HG03571 (cell line): ENCODE data around the gene ADAMTS16.

Experiments
- ATAC-seq: cut with Tn5 transposase; IDR thresholded peaks from one replicate; pipeline ENCODE4 v1.9.1; 2021; ENCODE audit not compliant: unreplicated experiment

ADAMTS16 gene

DNA sequence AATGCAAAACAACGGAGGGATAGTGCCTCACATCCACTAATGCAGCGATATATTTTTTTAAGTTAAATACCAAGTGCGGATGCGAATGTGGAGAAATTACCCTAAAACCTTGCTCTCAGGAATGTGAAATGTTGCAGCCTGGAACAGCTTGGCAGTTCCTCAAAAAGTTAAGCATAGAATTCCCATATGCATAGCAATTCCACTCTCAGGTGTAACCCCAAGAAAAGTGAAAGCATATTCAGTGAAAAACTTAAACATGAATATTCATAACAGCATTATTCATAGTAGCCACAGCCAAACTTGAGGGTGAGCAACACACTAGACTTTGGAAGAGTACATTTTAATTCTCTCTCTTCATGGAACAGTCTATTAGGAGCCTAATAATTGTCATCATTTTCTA is 199.1 kb downstream of the ADAMTS16 start:
- ATAC-seq = no peak

- no peak for ATAC-seq
These were observed 200.1 kb downstream of the ADAMTS16 start for GRCh38 chr5:5340206-5340729.

GRCh38 chr5:5341531-5342292 is 201.6 kb downstream of the ADAMTS16 start:
- no peak for ATAC-seq

DNA sequence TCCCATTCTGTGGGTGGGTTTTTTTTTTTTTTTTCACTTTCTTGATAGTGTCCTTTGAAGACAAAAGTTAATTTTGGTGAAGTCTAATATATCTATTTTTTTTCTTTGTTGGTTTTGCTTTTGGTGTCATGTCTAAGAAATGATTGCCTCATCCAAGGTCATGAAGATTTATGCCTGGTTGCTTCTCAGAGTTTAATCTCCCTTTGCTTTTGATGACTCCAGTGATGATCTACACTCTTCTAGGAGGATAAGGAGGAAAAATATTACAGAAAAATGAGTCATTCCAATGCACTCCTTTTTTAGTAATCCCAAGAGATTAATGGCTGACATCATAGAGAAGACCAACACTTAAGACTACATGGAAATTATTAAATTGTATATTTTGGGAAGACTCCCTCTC is 202.7 kb downstream of the ADAMTS16 start:
- ATAC-seq = no peak

DNA sequence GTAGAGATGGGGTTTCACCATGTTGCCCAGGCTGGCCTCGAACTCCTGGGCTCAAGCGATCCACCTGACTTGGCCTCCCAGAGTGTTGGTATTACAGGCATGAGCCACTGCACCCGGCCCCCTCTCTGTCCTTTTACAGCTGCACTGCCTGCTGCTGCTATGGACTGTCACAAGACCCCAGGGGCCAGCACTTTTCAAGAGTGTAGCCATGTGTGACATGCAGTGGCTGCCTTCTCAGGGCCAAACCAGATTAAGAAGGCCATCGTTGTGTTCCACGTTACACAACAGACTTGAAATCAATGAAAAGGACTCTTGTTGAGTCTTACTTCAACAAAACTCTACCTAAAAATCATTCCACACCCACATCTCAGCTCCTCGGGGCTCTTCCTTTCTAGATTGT is 203.4 kb downstream of the ADAMTS16 start:
- ATAC-seq = no peak

GRCh38 chr5:5344051-5344571 is 204.0 kb downstream of the ADAMTS16 start:
- no peak for ATAC-seq

DNA sequence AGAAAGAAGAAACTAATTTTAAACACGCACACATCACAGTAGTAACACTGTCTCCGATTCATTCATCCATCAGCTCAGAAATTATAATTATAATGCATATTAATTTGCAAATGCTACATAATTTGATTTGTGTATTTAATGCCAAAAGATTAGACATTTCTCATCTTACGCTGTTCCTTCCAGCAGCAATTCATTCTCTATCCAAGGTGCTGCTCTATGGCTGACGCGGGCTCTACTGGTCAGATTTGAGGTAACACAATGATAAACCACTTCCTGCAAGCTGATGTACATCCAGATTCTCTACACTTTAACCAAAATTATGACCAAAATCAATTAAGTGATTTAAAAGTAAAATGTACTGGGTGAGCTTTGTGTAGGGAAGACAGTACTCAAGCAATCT is 204.5 kb downstream of the ADAMTS16 start:
- ATAC-seq = no peak

DNA sequence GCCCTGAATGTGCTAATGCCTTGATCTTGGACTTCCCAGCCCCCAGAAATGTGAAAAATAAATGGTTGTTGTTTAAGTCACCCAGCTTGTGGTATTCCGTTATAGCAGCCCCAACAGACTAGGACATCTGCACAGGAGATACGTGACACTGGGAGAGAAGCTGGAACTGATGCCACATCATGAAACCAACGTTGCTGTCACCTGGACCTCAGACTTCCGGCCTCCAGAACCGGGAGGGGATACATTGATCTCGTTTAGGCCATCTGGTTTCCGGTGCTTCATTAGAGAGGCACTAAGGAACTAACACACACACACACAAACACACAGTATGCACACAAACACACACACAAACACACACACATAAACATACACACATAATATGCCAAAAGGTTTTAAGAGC is 207.3 kb downstream of the ADAMTS16 start:
- ATAC-seq = no peak

DNA sequence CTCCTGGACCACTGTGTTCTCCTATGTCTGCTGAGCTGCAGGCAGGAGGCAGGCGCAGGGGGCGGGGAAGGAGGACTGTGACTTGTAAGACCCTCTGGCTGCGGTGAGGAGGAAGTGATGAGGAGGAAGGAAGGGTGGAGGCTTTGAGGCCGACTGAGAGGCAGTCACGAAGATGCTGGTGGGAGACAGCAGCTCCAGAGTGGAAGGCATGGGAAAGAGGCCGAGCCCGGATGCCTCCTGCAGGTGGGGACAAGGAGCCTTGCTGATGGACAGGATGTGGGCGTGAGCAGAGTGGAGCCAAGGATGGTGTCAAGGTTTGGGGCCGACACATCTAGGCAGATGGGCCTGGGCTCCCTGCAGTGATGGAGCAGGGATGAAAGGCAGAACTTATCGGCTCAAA is 208.0 kb downstream of the ADAMTS16 start:
- ATAC-seq = no peak

GRCh38 chr5:5348576-5348975 is 208.4 kb downstream of the ADAMTS16 start:
- no peak for ATAC-seq

- ATAC-seq = no peak
These were observed 210.0 kb downstream of the ADAMTS16 start for GRCh38 chr5:5350101-5350500.

DNA sequence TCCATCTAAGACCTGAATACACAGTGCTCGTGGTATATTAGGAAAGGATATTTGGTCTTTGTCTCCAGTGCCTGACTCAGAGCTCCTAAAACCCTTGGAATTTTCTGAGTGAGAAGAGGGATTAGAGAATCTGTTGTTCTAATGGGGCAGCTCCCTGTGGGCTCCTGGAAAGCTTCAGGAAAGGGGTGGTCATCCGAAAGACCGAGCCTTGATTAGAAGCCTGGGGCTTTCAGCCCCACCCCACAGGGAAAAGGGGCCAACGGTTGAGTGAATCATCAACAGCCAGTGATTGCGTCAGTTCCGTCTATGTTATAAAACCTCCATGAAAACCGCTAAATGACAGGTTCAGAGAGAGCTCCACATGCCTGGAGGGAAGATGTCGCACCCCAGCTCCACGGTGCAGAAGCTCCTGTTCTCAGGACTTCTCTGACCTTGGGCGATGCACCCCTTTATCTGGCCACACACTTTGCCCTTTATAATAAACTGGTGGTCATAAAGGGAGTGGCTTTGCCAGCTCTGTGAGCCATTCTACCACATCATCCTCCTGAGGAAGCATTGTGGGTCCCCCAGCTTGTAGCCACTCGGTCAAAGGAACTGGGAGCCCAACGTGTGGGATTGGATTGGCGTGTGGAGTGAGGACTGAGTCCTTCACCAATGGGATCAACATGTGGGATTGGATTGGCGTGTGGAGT is 211.3 kb downstream of the ADAMTS16 start:
- no peak for ATAC-seq

DNA sequence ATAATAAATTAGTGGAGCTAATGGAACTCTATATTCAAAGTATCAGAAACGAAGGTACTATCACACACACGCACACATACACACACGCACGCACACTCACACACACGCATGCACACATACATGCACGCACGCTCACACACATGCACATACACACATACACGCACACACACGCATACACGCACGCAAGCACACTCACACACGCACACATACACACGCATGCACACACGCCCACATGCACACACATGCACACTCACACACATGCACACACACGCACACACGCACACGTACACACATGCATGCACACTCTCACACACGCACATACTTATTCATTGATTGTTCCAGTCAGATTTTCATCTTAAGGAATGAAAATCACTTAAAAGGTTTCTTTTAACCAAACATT is 212.5 kb downstream of the ADAMTS16 start:
- no peak for ATAC-seq

- ATAC-seq = no peak
These were observed 213.6 kb downstream of the ADAMTS16 start for GRCh38 chr5:5353681-5354080.

DNA sequence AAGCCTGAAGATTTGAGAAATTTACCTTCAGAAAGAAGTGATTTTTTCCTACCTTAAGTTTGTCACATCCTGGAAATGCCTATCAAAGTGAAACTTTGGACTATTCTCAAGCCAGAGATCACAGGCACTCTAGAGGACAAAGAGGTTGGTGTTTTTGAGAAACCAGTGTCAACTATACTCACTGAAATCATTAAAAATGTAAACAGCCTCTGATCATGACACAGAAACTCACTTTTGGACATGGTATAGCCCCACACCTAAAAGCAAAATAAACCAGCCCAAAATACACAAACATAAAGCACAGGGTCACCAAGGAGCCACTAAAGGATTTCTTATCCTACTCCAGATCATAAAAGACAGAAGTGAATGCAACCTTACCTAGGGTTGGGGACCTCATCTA is 216.6 kb downstream of the ADAMTS16 start:
- no peak for ATAC-seq

- ATAC-seq = no peak
These were observed 219.5 kb downstream of the ADAMTS16 start for GRCh38 chr5:5359618-5360017.

DNA sequence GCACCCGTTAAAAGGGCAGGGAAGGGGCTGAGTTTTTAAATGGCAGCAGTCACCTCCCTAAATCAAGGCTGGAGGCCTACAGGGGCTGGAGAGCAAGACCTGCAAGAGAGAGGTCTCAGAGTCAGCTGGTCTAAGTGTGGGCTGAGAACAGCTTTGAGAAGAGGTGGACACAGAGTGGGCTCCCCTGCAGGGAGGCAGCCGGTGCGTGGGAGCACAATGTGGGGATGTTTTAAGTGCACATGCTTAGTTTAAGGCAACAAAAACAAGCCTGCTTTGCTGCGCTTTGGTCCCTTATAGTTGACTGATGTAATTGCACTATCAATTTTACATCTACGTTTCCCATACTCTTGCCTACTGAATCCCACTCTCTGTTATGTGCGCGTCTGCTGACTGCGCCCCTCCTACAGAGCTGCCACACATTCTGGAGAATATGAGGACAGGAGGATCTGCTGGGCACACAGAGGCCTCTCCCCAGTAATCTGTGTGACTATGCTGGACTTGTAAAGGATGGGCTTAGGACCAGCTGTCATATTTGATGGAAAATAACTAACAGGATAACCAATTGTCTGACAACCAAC is 220.3 kb downstream of the ADAMTS16 start:
- no peak for ATAC-seq

GRCh38 chr5:5360941-5361520 is 220.9 kb downstream of the ADAMTS16 start:
- ATAC-seq = no peak

DNA sequence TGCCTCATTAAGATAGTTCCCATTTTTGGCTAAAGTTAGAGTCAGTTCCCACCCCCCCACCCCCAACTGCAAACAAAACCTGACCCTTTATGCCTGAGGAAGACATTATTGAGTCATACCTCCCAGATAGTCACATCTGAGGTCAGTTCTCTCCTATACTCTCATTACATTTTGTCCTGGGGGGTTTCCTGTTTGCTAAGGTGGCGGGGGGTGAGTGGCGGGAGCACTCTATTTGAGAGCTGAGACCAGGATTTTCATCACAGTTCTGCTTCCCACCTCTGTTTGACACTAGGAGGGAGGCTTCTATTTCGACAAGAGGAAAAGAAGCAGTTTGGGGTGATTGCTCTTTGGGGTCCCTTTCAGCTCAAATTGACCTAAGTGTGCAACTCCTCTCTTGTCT is 222.9 kb downstream of the ADAMTS16 start:
- no peak for ATAC-seq

GRCh38 chr5:5364932-5365331 is 224.8 kb downstream of the ADAMTS16 start:
- no peak for ATAC-seq

GRCh38 chr5:5367739-5368138 is 227.6 kb downstream of the ADAMTS16 start:
- no peak for ATAC-seq
